WI38 (cell line): ENCODE results near the gene GMPR2.
"Not testable (repeated sequence)": the region's sequence is repeated elsewhere in the genome, so short reads cannot be mapped to it uniquely, and the experiment has no call there.

Source experiments
- H3K4me3 ChIP-seq: 2 replicates; pipeline ENCODE4 v1.5.1; 2011; ENCODE audit warnings: low read depth, mild to moderate bottlenecking, control low read depth, low read length
- TF ChIP-seq, protein P1 (sequence below): IDR thresholded peaks from 2 replicates; pipeline ENCODE4 v1.5.1; 2012; ENCODE audit warnings: low read depth, mild to moderate bottlenecking, control low read depth, low read length

GMPR2 gene

GRCh38 chr14:24241829-24242443 lies 9.2 kb downstream of the GMPR2 start:
- TF ChIP-seq, protein P1, sequence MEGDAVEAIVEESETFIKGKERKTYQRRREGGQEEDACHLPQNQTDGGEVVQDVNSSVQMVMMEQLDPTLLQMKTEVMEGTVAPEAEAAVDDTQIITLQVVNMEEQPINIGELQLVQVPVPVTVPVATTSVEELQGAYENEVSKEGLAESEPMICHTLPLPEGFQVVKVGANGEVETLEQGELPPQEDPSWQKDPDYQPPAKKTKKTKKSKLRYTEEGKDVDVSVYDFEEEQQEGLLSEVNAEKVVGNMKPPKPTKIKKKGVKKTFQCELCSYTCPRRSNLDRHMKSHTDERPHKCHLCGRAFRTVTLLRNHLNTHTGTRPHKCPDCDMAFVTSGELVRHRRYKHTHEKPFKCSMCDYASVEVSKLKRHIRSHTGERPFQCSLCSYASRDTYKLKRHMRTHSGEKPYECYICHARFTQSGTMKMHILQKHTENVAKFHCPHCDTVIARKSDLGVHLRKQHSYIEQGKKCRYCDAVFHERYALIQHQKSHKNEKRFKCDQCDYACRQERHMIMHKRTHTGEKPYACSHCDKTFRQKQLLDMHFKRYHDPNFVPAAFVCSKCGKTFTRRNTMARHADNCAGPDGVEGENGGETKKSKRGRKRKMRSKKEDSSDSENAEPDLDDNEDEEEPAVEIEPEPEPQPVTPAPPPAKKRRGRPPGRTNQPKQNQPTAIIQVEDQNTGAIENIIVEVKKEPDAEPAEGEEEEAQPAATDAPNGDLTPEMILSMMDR: peak; percentile 43; the same call in 1 of the 2 replicates
- peak overlapping the region; percentile 73 for H3K4me3 ChIP-seq

DNA sequence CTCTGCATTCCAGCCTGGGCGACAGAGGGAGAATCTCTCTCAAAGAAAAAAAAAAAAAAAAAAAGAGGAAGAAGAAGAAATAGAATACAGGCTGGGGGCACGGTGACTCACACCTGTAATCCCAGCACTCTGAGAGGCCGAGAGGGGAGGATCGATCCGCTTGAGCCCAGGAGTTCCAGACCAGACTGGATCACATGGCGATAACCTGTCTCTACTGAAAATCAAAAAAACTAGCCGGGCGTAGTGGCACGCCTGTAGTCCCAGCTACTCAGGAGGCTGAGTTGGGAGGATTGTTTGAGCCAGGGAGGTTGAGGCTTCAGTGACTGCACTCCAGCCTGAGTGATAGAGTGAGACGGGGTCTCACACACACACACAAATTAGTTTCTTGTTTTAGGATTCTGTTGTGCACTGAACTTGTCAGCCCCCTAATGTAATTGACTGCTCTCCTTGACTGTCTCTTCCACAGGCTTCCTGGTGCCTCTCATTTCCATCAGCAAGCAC lies 10.7 kb downstream of the GMPR2 start:
- peak overlapping the region; percentile 73 for H3K4me3 ChIP-seq
- TF ChIP-seq, protein P1: no peak

- H3K4me3 ChIP-seq: not testable (repeated sequence)
Observed at GRCh38 chr14:24245350-24245749, 12.6 kb downstream of the GMPR2 start.

DNA sequence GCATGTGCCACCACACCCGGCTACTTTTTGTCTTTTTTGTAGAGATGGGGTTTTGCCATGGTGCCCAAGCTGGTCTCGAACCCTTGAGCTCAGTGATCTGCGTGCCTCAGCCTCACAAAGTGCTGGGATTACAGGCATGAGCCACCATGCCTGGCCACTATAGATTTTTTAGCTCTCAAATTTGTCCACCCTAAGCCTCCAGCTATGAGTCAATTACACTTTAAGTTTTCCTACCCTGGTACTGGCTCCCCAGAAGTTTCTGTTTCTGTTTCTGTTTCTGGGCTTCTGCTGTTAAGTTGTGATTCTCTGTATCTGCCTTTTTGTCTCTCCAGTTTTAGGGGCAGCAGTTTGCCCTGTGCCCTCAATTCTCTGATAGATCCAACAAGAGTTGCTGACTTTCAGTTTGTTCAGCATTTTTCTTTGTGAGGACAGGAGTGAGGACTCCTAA lies 14.1 kb downstream of the GMPR2 start:
- TF ChIP-seq, protein P1: no peak
- H3K4me3 ChIP-seq: no peak overlapping the region

- H3K4me3 ChIP-seq: no peak overlapping the region
- TF ChIP-seq, protein P1: no peak
Observed at GRCh38 chr14:24247422-24247821, 14.7 kb downstream of the GMPR2 start.

- H3K4me3 ChIP-seq: no peak overlapping the region
Observed at GRCh38 chr14:24249230-24250021, 16.7 kb downstream of the GMPR2 start.

DNA sequence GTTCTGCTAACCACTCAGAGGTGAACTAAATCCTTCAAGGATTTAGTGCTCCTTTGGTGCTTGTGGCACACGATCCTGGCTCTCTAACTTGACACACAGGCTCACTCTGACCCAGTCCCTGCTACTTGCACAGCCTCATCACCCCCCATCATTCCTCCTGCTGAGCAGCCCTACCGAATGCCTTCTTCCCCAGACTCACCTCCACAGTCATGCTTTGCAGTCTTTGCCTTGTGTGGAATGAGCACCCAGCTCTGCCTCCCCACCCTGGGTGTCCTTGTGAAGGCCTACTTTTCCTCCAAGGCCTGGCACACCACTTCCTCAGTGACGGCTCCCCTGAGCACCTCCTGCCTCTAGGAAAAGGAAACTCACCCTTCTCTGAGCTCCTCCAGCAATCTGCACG lies 17.6 kb downstream of the GMPR2 start:
- TF ChIP-seq, protein P1: no peak
- H3K4me3 ChIP-seq: no peak overlapping the region

More at GRCh38 chr14:24249230-24250021, 16.7 kb downstream of the GMPR2 start:
- TF ChIP-seq, protein P1: no peak
